Kidney epithelial cell (primary cell): ENCODE results near the gene ALPG. TPM values are rescaled to one million over a fixed set of nuclear protein-coding genes. Genes with fewer than 3 reads are reported as not detected.
A peak's percentile ranks its signal among the peaks of the same experiment; 100 is the strongest.

ENCODE experiments used
- DNase-seq: peaks from one replicate; pipeline ENCODE4 v3.0.0-alpha.2; 2010; ENCODE audit warnings: low read depth
- H3K27me3 ChIP-seq: 2 replicates; pipeline ENCODE4 v1.6.0; 2011; ENCODE audit warnings: low read length; ENCODE audit not compliant: control insufficient read depth, insufficient read depth
- H3K36me3 ChIP-seq: 2 replicates; pipeline ENCODE4 v1.5.1; 2011; ENCODE audit warnings: low read length; ENCODE audit not compliant: control insufficient read depth, insufficient read depth
- H3K4me3 ChIP-seq: 2 replicates; pipeline ENCODE4 v1.5.1; 2011; ENCODE audit warnings: low read depth, mild to moderate bottlenecking, control low read depth, low read length
- total RNA-seq: library from RNA; depleted of rRNA; stranded (reverse); fragments of >200 nt; gene quantifications from 2 replicates; pipeline ENCODE4 v1.2.3, GENCODE V29; 2015
- TF ChIP-seq, protein P1 (sequence below): IDR thresholded peaks from 2 replicates; pipeline ENCODE4 v1.5.1; 2011; ENCODE audit warnings: mild to moderate bottlenecking, moderate library complexity, low read length, control low read depth, inconsistent platforms; ENCODE audit not compliant: insufficient read depth, poor library complexity, severe bottlenecking

Gene ALPG
- total RNA-seq, 1 donor from 2014 or later, result not detected

GRCh38 chr2:232435805-232436204 lies 29.2 kb downstream of the ALPG start:
- DNase-seq, result no peak
- H3K36me3 ChIP-seq, result no peaks in the 10 kb centered on the region
- H3K4me3 ChIP-seq, result no peak overlapping the region
- TF ChIP-seq, protein P1, sequence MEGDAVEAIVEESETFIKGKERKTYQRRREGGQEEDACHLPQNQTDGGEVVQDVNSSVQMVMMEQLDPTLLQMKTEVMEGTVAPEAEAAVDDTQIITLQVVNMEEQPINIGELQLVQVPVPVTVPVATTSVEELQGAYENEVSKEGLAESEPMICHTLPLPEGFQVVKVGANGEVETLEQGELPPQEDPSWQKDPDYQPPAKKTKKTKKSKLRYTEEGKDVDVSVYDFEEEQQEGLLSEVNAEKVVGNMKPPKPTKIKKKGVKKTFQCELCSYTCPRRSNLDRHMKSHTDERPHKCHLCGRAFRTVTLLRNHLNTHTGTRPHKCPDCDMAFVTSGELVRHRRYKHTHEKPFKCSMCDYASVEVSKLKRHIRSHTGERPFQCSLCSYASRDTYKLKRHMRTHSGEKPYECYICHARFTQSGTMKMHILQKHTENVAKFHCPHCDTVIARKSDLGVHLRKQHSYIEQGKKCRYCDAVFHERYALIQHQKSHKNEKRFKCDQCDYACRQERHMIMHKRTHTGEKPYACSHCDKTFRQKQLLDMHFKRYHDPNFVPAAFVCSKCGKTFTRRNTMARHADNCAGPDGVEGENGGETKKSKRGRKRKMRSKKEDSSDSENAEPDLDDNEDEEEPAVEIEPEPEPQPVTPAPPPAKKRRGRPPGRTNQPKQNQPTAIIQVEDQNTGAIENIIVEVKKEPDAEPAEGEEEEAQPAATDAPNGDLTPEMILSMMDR, result no peak
- H3K27me3 ChIP-seq, result peaks cover 9% of the 10 kb centered on the region

- H3K4me3 ChIP-seq, result no peak overlapping the region
- no peak for DNase-seq
- TF ChIP-seq, protein P1, result no peak
Measured at GRCh38 chr2:232436381-232437194, 29.9 kb downstream of the ALPG start.

GRCh38 chr2:232437195-232437571 lies 30.5 kb downstream of the ALPG start:
- TF ChIP-seq, protein P1, result no peak
- DNase-seq, result no peak
- no peak overlapping the region for H3K4me3 ChIP-seq
- H3K36me3 ChIP-seq, result no peaks in the 10 kb centered on the region
- peaks cover 14% of the 10 kb centered on the region for H3K27me3 ChIP-seq

More at GRCh38 chr2:232436381-232437194, 29.9 kb downstream of the ALPG start:
- Histone ChIP-seq H3K27me3 (peaks cover 14% of the 10 kb centered on the region), H3K36me3 (no peaks in the 10 kb centered on the region)

DNA sequence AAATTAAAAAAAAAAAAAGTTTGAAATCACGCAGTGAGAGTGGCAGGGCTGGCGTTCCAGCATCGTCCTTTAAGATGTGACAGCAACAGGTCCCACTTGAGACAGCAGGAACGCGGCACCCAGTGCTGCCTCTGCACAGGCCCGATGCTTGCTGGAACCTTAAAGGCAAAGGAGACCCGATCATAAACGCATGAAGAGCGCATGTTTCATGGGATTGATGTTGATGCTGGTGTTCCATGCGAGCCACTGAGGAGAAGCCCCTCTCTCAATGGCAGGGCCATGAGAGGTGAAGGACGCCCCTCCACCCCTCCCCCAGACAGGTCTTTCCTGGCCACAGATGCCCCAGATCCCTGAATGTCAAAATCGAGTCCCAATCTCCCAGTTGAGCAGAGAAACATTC lies 31.4 kb downstream of the ALPG start:
- H3K4me3 ChIP-seq, result no peak overlapping the region
- no peaks in the 10 kb centered on the region for H3K36me3 ChIP-seq
- TF ChIP-seq, protein P1, result no peak
- DNase-seq, result no peak
- peaks cover 14% of the 10 kb centered on the region for H3K27me3 ChIP-seq

- no peak overlapping the region for H3K4me3 ChIP-seq
- DNase-seq, result no peak
- peaks cover 14% of the 10 kb centered on the region for H3K27me3 ChIP-seq
- H3K36me3 ChIP-seq, result no peaks in the 10 kb centered on the region
- TF ChIP-seq, protein P1, result peak; percentile 47
Measured at GRCh38 chr2:232438951-232439757, 32.5 kb downstream of the ALPG start.
